ENCODE results near the gene ARID4B.

DNA sequence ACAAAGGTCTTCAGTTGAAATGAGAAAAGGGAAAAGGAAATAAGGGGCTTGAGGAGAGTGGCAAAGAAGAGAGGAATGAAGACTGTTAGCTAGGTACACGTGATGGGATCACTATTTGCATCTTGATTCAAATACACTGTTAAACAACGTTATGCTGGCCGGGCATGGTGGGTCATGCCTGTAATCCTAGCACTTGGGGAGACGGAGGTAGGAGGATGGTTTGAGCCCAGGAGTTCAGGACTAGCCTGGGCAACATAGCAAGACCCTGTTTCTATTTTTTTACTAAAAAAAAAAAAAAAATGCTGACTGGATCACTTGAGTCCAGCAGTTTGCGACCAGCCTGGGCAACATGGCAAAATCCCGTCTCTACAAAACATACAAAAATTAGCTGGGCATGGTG, 169.3 kb downstream of the ARID4B start:
- TF ChIP-seq CTCF (conservative IDR thresholded peaks at IDR 0.05 in 1 of 2, IDR thresholded peaks at IDR 0.05 in 1 of 2; ENCODE audit: extremely low read depth in 1 of 2, insufficient read depth in 1 of 2, low read depth in 1 of 2, low read length in 2 of 2) = no peak
- no peak for TF ChIP-seq EZH2 (IDR thresholded peaks at IDR 0.05; ENCODE audit: borderline replicate concordance, low read length)

Measured in mammary epithelial cell (primary cell).